ENCODE results near the gene ANKFY1.

- no peak for TF ChIP-seq CTCF (IDR thresholded peaks at IDR 0.05; ENCODE audit: low read length)
- TF ChIP-seq EZH2phosphoT487 (IDR thresholded peaks at IDR 0.05; ENCODE audit: low read length): no peak
- TF ChIP-seq EZH2 (optimal IDR thresholded peaks at IDR 0.05; ENCODE audit: low read depth, low read length): no peak
These were observed 46.7 kb upstream of the ANKFY1 start for GRCh38 chr17:4310354-4311060.
